K562 (cell line): ENCODE measurements around the gene EIF3J. TPM values are rescaled to one million over a fixed set of nuclear protein-coding genes. Genes with fewer than 3 reads are reported as not detected.

Source experiments
- ATF1 ChIP-seq, 2 experiments: fragments of 450-650 bp in 1 of 2; IDR thresholded peaks; 2 replicates each; pipeline ENCODE4 v1.6.1; 2016; ENCODE audit warnings: missing compliant biosample characterization in 1 of 2, missing genetic modification characterization in 1 of 2
- ATF7 ChIP-seq: fragments of 450-650 bp; IDR thresholded peaks from 2 replicates; pipeline ENCODE4 v1.7.1; 2014; ENCODE audit warnings: mild to moderate bottlenecking, moderate library complexity
- BHLHE40 ChIP-seq: IDR thresholded peaks from 2 replicates; pipeline ENCODE4 v1.6.1; 2011; ENCODE audit warnings: low read length, improper control_type of control experiment
- BRD9 ChIP-seq: fragments of 450-650 bp; IDR thresholded peaks from 2 replicates; pipeline ENCODE4 v1.6.1; 2018; ENCODE audit warnings: low read depth; ENCODE audit not compliant: partially characterized antibody
- BRF1 ChIP-seq: IDR thresholded peaks from 3 replicates; pipeline ENCODE4 v1.6.1; 2011; ENCODE audit warnings: borderline replicate concordance, mild to moderate bottlenecking; ENCODE audit not compliant: insufficient read length; ENCODE audit errors: extremely low read depth
- CHD1 ChIP-seq: fragments of 200-600 bp; sonication (generic); IDR thresholded peaks from one replicate; pipeline ENCODE4 v1.6.1; 2012; ENCODE audit warnings: mild to moderate bottlenecking, moderate library complexity, low read length, inconsistent platforms
- CXXC5 ChIP-seq: fragments of 250-450 bp; sonication (Bioruptor Pico); IDR thresholded peaks from 2 replicates; pipeline ENCODE4 v1.8.0; 2022; ENCODE audit warnings: inconsistent platforms, mild to moderate bottlenecking, moderate library complexity
- FOSL1 ChIP-seq: fragments of 200-800 bp; sonication (Bioruptor generic); conservative IDR thresholded peaks from 2 replicates; pipeline ENCODE4 v1.6.1; 2016; ENCODE audit warnings: missing genetic modification characterization, missing compliant biosample characterization
- FOXJ3 ChIP-seq: sonication (generic); formaldehyde crosslinking; IDR thresholded peaks from 2 replicates; pipeline ENCODE4 v1.4.0; 2020; ENCODE audit warnings: mild to moderate bottlenecking, missing genetic modification reagents
- GABPA ChIP-seq: fragments of 200-800 bp; sonication (Bioruptor generic); conservative IDR thresholded peaks from 2 replicates; pipeline ENCODE4 v1.6.1; 2016; ENCODE audit warnings: low read depth, missing genetic modification characterization, missing compliant biosample characterization
- GTF2E2 ChIP-seq: fragments of 200-800 bp; sonication (Bioruptor generic); IDR thresholded peaks from 2 replicates; pipeline ENCODE4 v1.6.1; 2016; ENCODE audit warnings: missing genetic modification characterization, missing compliant biosample characterization
- HNRNPLL ChIP-seq: fragments of 200-400 bp; formaldehyde crosslinking; IDR thresholded peaks from 2 replicates; pipeline ENCODE4 v1.6.1; 2017; ENCODE audit warnings: low read length, low read depth, mild to moderate bottlenecking; ENCODE audit not compliant: poor library complexity, severe bottlenecking
- PRPF4 ChIP-seq: fragments of 200-400 bp; formaldehyde crosslinking; IDR thresholded peaks from one replicate; pipeline ENCODE4 v1.6.1; 2017; ENCODE audit warnings: low read length, low read depth, mild to moderate bottlenecking; ENCODE audit not compliant: insufficient read depth, poor library complexity, severe bottlenecking
- SP2 ChIP-seq: IDR thresholded peaks from 2 replicates; pipeline ENCODE4 v1.6.1; 2011; ENCODE audit warnings: mild to moderate bottlenecking, low read depth, low read length, moderate library complexity; ENCODE audit not compliant: poor library complexity, severe bottlenecking; ENCODE audit errors: extremely low read depth
- TAF7 ChIP-seq: fragments of 450-650 bp; IDR thresholded peaks from 2 replicates; pipeline ENCODE4 v1.6.1; 2016; ENCODE audit warnings: missing genetic modification characterization, missing compliant biosample characterization
- ZNF197 ChIP-seq: fragments of 200-800 bp; sonication (Bioruptor generic); IDR thresholded peaks from 2 replicates; pipeline ENCODE4 v1.6.1; 2016; ENCODE audit warnings: low read depth, missing genetic modification characterization, missing compliant biosample characterization
- ZNF354B ChIP-seq: fragments of 250-450 bp; sonication (Bioruptor Pico); IDR thresholded peaks from 2 replicates; pipeline ENCODE4 v1.4.0; 2020
- polyA plus RNA-seq, 8 experiments: library from polyadenylated mRNA; depleted of rRNA in 4 of 8; stranded (reverse) in 5 of 8; unstranded in 3 of 8; fragments of >200 nt; fragmentation: Nextera tagmentation in 2 of 8; fragmentation: Illumina TruSeq in 1 of 8; extraction: Ambion mirVana in 2 of 8; extraction: Trizol in 1 of 8; gene quantifications; 2 replicates each; pipeline versions ENCODE4 v1.2.1 to v1.2.3, GENCODE V29; 2011 to 2014; ENCODE audit warnings: inconsistent platforms in 1 of 8, missing spikeins in 1 of 8
- total RNA-seq, 7 experiments: library from RNA; depleted of rRNA in 6 of 7; stranded (reverse); fragments of >200 nt in 6 of 7; fragmentation: Illumina TruSeq in 2 of 7; extraction: Trizol in 2 of 7; gene quantifications; 2 replicates each; pipeline versions ENCODE4 v1.2.1 to v1.2.3, GENCODE V29; 2011 to 2021; ENCODE audit warnings: low replicate concordance in 1 of 7
- TF ChIP-seq, protein P1 (sequence below), 2 experiments: fragments of 450-650 bp in 1 of 2; sonication (generic) in 1 of 2; formaldehyde crosslinking in 1 of 2; IDR thresholded peaks in 1 of 2; conservative IDR thresholded peaks in 1 of 2; 2 replicates each; pipeline versions ENCODE4 v1.6.1 to v1.8.1; 2016 to 2023; ENCODE audit warnings: mild to moderate bottlenecking in 2 of 2, moderate library complexity in 2 of 2, inconsistent platforms in 1 of 2, missing genetic modification reagents in 1 of 2
- TF ChIP-seq, protein P2 (sequence below): conservative IDR thresholded peaks from 2 replicates; pipeline ENCODE4 v1.6.1; 2011; ENCODE audit warnings: low read depth, mild to moderate bottlenecking, low read length; ENCODE audit not compliant: control insufficient read depth
- TF ChIP-seq, protein P3 (sequence below), 2 experiments: fragments of 200-800 bp in 1 of 2; sonication (Bioruptor generic) in 1 of 2; sonication (generic) in 1 of 2; formaldehyde crosslinking in 1 of 2; IDR thresholded peaks in 1 of 2; conservative IDR thresholded peaks in 1 of 2; 2 replicates each; pipeline versions ENCODE4 v1.5.0 to v1.6.1; 2016 to 2020; ENCODE audit warnings: missing compliant biosample characterization in 1 of 2, missing genetic modification characterization in 1 of 2, missing genetic modification reagents in 1 of 2
- TF ChIP-seq, protein P4 (sequence below): sonication (generic); formaldehyde crosslinking; IDR thresholded peaks from 2 replicates; pipeline ENCODE4 v1.8.0; 2022; ENCODE audit warnings: missing genetic modification reagents, mild to moderate bottlenecking, moderate library complexity, borderline replicate concordance

The EIF3J gene
- total and polyA plus RNA-seq, 9 of the 15 experiments (the other 6 are each of a cell fraction or from before 2014, with no cell fraction given) = 44.2 to 217 (median 151) TPM

DNA sequence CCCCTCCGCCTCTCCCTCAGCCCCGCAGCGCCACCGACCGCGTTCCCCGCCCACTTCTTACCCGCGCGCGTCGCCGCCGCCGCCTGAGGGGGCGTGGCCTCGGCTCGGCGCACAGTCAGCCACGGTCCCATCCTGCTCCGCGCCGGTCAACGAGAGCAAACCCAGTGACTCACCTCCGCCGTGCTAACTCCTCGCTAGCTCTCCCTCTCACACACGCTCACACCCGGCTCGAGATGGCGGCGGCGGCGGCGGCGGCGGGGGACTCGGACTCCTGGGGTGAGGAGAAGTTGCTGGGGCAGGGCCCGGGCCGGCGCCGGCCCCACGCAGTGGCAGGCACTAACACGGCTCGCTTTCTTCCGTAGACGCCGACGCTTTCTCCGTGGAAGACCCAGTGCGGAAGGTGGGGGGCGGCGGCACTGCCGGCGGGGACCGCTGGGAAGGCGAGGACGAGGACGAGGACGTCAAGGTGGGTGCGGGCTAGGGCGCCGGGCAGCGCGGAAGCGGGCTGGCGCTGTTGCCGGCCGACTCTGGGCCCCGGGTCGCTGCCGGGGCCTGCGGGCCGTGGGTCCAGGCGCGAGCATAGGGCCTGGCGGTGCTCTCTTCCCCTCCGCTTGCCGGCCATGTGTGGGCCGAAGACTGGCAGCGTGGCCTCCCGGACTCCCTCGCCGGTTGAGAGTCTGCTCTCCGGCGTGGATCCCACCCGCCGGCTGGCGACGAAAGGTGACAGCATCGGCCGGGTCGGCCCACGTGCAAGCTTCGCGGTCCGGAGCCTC, at the start of gene EIF3J (continued):
- TF ChIP-seq, protein P1, sequence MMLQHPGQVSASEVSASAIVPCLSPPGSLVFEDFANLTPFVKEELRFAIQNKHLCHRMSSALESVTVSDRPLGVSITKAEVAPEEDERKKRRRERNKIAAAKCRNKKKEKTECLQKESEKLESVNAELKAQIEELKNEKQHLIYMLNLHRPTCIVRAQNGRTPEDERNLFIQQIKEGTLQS (IDR thresholded peaks at IDR 0.05) = peak; percentile 87
- TF ChIP-seq, protein P1 (CRISPR knock-in tag; conservative IDR thresholded peaks at IDR 0.05) = peak; percentile 66; the same call in 1 of the 2 replicates
- peak; percentile 62; the same call in 1 of the 2 replicates for TF ChIP-seq GTF2E2 (tag)
- TF ChIP-seq HNRNPLL = peak; percentile 42
- TF ChIP-seq, protein P2, sequence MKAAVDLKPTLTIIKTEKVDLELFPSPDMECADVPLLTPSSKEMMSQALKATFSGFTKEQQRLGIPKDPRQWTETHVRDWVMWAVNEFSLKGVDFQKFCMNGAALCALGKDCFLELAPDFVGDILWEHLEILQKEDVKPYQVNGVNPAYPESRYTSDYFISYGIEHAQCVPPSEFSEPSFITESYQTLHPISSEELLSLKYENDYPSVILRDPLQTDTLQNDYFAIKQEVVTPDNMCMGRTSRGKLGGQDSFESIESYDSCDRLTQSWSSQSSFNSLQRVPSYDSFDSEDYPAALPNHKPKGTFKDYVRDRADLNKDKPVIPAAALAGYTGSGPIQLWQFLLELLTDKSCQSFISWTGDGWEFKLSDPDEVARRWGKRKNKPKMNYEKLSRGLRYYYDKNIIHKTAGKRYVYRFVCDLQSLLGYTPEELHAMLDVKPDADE = peak; percentile 31; the same call in 1 of the 2 replicates
- TF ChIP-seq ZNF354B (CRISPR knock-in tag) = no peak
- TF ChIP-seq, protein P3, sequence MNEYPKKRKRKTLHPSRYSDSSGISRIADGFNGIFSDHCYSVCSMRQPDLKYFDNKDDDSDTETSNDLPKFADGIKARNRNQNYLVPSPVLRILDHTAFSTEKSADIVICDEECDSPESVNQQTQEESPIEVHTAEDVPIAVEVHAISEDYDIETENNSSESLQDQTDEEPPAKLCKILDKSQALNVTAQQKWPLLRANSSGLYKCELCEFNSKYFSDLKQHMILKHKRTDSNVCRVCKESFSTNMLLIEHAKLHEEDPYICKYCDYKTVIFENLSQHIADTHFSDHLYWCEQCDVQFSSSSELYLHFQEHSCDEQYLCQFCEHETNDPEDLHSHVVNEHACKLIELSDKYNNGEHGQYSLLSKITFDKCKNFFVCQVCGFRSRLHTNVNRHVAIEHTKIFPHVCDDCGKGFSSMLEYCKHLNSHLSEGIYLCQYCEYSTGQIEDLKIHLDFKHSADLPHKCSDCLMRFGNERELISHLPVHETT (CRISPR knock-in tag; conservative IDR thresholded peaks at IDR 0.05 in 1 of 2, IDR thresholded peaks at IDR 0.05 in 1 of 2) = peak in 1 of 2 experiments; percentile 82; a peak in 2 of 4 replicates
- TF ChIP-seq ATF1 (CRISPR knock-in tag; IDR thresholded peaks at IDR 0.05) = 0 out of 2 replicates have a peak, but pooled peaks have one; percentile 10
- peak; percentile 52; the same call in 1 of the 2 replicates for TF ChIP-seq ATF1 (tag; IDR thresholded peaks at IDR 0.05)
- peak; percentile 45 for TF ChIP-seq CXXC5
- peak; percentile 93 for TF ChIP-seq FOSL1 (tag)
- TF ChIP-seq SP2 = peak; percentile 57
- TF ChIP-seq BRF1 = no peak
- TF ChIP-seq, protein P4, sequence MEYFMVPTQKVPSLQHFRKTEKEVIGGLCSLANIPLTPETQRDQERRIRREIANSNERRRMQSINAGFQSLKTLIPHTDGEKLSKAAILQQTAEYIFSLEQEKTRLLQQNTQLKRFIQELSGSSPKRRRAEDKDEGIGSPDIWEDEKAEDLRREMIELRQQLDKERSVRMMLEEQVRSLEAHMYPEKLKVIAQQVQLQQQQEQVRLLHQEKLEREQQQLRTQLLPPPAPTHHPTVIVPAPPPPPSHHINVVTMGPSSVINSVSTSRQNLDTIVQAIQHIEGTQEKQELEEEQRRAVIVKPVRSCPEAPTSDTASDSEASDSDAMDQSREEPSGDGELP (CRISPR knock-in tag) = peak; percentile 57; the same call in 1 of the 2 replicates
- TF ChIP-seq CHD1 = peak; percentile 80
- TF ChIP-seq BHLHE40 = peak; percentile 18; the same call in 1 of the 2 replicates
- peak; percentile 89 for TF ChIP-seq TAF7 (tag)
- 0 out of 2 replicates have a peak, but pooled peaks have one; percentile 14 for TF ChIP-seq ZNF197
- peak; percentile 6; the same call in 1 of the 2 replicates for TF ChIP-seq GABPA (tag)
- peak; percentile 96 for TF ChIP-seq PRPF4
- no peak for TF ChIP-seq BRD9
- no peak for TF ChIP-seq FOXJ3
- TF ChIP-seq ATF7 = peak; percentile 55; the same call in 1 of the 2 replicates
